ENCODE results near the gene PHACTR1. TPM values are rescaled to one million over a fixed set of nuclear protein-coding genes. Genes with fewer than 3 reads are reported as not detected.

Gene PHACTR1
- total RNA-seq, 2 donors from 2014 or later: 2.8 to 6.3 TPM

- no peak overlapping the region for H3K27ac ChIP-seq (ENCODE audit: low read depth, low read length)
- peaks cover 6% of the 10 kb centered on the region for H3K4me1 Mint-ChIP-seq
- peaks cover 14% of the 10 kb centered on the region for H3K36me3 ChIP-seq (ENCODE audit: control insufficient read depth, insufficient read depth, low read length)
- H3K27me3 ChIP-seq (ENCODE audit: control insufficient read depth, insufficient read depth, low read length, poor library complexity, severe bottlenecking): no peaks in the 10 kb centered on the region
- peaks cover 3% of the 10 kb centered on the region for H3K27me3 Mint-ChIP-seq (ENCODE audit: insufficient read depth)
- H3K9me3 ChIP-seq (ENCODE audit: control insufficient read depth, low read length): peaks cover 14% of the 10 kb centered on the region
- no peak overlapping the region for H3K9ac ChIP-seq (ENCODE audit: extremely low read depth, low read length, poor library complexity, severe bottlenecking)
- peaks cover 10% of the 10 kb centered on the region for H3K36me3 Mint-ChIP-seq (ENCODE audit: low read depth)
- no peak for TF ChIP-seq CTCF (conservative IDR thresholded peaks at IDR 0.05)
- no peak overlapping the region for H3K27ac Mint-ChIP-seq
- H3K4me3 ChIP-seq (ENCODE audit: low read length): no peak overlapping the region
- WGBS, 2 experiments (ENCODE audit: insufficient coverage in 1 of 2, insufficient read length in 1 of 2): 89 to 98% methylated on average over 4 to 6 of the region's 6 CpGs
- peaks cover 11% of the 10 kb centered on the region for H3K9me3 Mint-ChIP-seq
- H3K4me1 ChIP-seq (ENCODE audit: control insufficient read depth, insufficient read depth, low read length): peaks cover 3% of the 10 kb centered on the region
- H3K4me3 Mint-ChIP-seq: no peak overlapping the region
- no peak for DNase-seq
Observed at GRCh38 chr6:13263669-13264068, 547.1 kb downstream of the PHACTR1 start.

GRCh38 chr6:13267142-13267651 is 550.6 kb downstream of the PHACTR1 start:
- peaks cover 10% of the 10 kb centered on the region for H3K36me3 Mint-ChIP-seq (ENCODE audit: low read depth)
- H3K36me3 ChIP-seq (ENCODE audit: control insufficient read depth, insufficient read depth, low read length): peaks cover 25% of the 10 kb centered on the region
- peaks cover 14% of the 10 kb centered on the region for H3K9me3 ChIP-seq (ENCODE audit: control insufficient read depth, low read length)
- H3K4me1 Mint-ChIP-seq: peaks cover 18% of the 10 kb centered on the region
- H3K9me3 Mint-ChIP-seq: peaks cover 11% of the 10 kb centered on the region
- no peak overlapping the region for H3K4me3 Mint-ChIP-seq
- H3K4me3 ChIP-seq (ENCODE audit: low read length): no peak overlapping the region
- H3K27me3 Mint-ChIP-seq (ENCODE audit: insufficient read depth): peaks cover 3% of the 10 kb centered on the region
- 90 to 94% methylated on average over 2 of the region's 2 CpGs for WGBS, 2 experiments (ENCODE audit: insufficient coverage in 1 of 2, insufficient read length in 1 of 2)
- peaks cover 3% of the 10 kb centered on the region for H3K4me1 ChIP-seq (ENCODE audit: control insufficient read depth, insufficient read depth, low read length)
- H3K9ac ChIP-seq (ENCODE audit: extremely low read depth, low read length, poor library complexity, severe bottlenecking): no peak overlapping the region
- no peak overlapping the region for H3K27ac ChIP-seq (ENCODE audit: low read depth, low read length)
- no peak overlapping the region for H3K27ac Mint-ChIP-seq
- TF ChIP-seq CTCF (conservative IDR thresholded peaks at IDR 0.05): no peak
- H3K27me3 ChIP-seq (ENCODE audit: control insufficient read depth, insufficient read depth, low read length, poor library complexity, severe bottlenecking): no peaks in the 10 kb centered on the region
- DNase-seq: no peak

- no peak for TF ChIP-seq CTCF (conservative IDR thresholded peaks at IDR 0.05)
Observed at GRCh38 chr6:13268913-13269518, 552.4 kb downstream of the PHACTR1 start.

More at GRCh38 chr6:13268913-13269518, 552.4 kb downstream of the PHACTR1 start:
- H3K4me1 ChIP-seq (ENCODE audit: control insufficient read depth, insufficient read depth, low read length): peaks cover 3% of the 10 kb centered on the region
- peak overlapping the region; percentile 63 for H3K27ac ChIP-seq (ENCODE audit: low read depth, low read length)
- 49 to 60% methylated on average over 5 to 8 of the region's 8 CpGs for WGBS, 2 experiments (ENCODE audit: insufficient coverage in 1 of 2, insufficient read length in 1 of 2)
- no peaks in the 10 kb centered on the region for H3K27me3 ChIP-seq (ENCODE audit: control insufficient read depth, insufficient read depth, low read length, poor library complexity, severe bottlenecking)
- no peak overlapping the region for H3K4me3 ChIP-seq (ENCODE audit: low read length)
- peaks cover 18% of the 10 kb centered on the region for H3K4me1 Mint-ChIP-seq
- peaks cover 3% of the 10 kb centered on the region for H3K27me3 Mint-ChIP-seq (ENCODE audit: insufficient read depth)
- H3K36me3 Mint-ChIP-seq (ENCODE audit: low read depth): peaks cover 9% of the 10 kb centered on the region
- peaks cover 23% of the 10 kb centered on the region for H3K36me3 ChIP-seq (ENCODE audit: control insufficient read depth, insufficient read depth, low read length)
- H3K9me3 ChIP-seq (ENCODE audit: control insufficient read depth, low read length): peaks cover 14% of the 10 kb centered on the region
- H3K4me3 Mint-ChIP-seq: no peak overlapping the region
- DNase-seq: peak; percentile 78
- no peak overlapping the region for H3K9ac ChIP-seq (ENCODE audit: extremely low read depth, low read length, poor library complexity, severe bottlenecking)
- H3K27ac Mint-ChIP-seq: peak overlapping the region; percentile 71
- H3K9me3 Mint-ChIP-seq: peaks cover 11% of the 10 kb centered on the region
